HEK293 (cell line): ENCODE data around the gene ANXA10.

Experiments
- CTCF ChIA-PET: fragments of 350-600 bp; formaldehyde crosslinking; extraction: SDS; loops from one replicate; lab custom pipeline; 2021; ENCODE audit warnings: antibody characterized with exemption; lab: Yijun Ruan, JAX
- POLR2A ChIA-PET: fragments of 300-600 bp; formaldehyde crosslinking; extraction: SDS; loops from one replicate; lab custom pipeline; 2020; ENCODE audit warnings: antibody characterized with exemption, inconsistent platforms; lab: Yijun Ruan, JAX
- H3K27ac ChIP-seq: fragments of 200-500 bp; sonication (Bioruptor generic); 2 replicates; pipeline ENCODE4 v1.5.1; 2014; ENCODE audit warnings: low read depth, low read length, control low read depth, inconsistent platforms; ENCODE audit errors: extremely low read depth
- H3K36me3 ChIP-seq, 2 experiments: fragments of 200-500 bp in 1 of 2; sonication (Bioruptor generic) in 1 of 2; 1 replicate in 1 of 2; 2 replicates in 1 of 2; pipeline ENCODE4 v1.5.1; 2014 to 2017; ENCODE audit warnings: inconsistent platforms in 2 of 2, low read length in 2 of 2; ENCODE audit not compliant: control insufficient read depth in 2 of 2, insufficient read depth in 1 of 2
- H3K4me1 ChIP-seq: fragments of 200-500 bp; sonication (Bioruptor generic); 2 replicates; pipeline ENCODE4 v1.5.1; 2014; ENCODE audit warnings: mild to moderate bottlenecking, low read length, inconsistent platforms; ENCODE audit not compliant: control insufficient read depth, insufficient read depth
- H3K4me3 ChIP-seq: 2 replicates; pipeline ENCODE4 v1.5.1; 2011; ENCODE audit warnings: low read depth, mild to moderate bottlenecking, control low read depth, low read length, moderate library complexity
- H3K9me3 ChIP-seq: fragments of 200-500 bp; sonication (Bioruptor generic); 2 replicates; pipeline ENCODE4 v1.5.1; 2014; ENCODE audit warnings: low read depth, low read length, inconsistent platforms; ENCODE audit not compliant: control insufficient read depth, insufficient read depth
- IKZF3 ChIP-seq: fragments of 450-650 bp; IDR thresholded peaks from 2 replicates; pipeline ENCODE4 v1.5.0; 2018; ENCODE audit warnings: missing biosample characterization, mild to moderate bottlenecking, missing genetic modification characterization, moderate library complexity
- MEIS1 ChIP-seq: sonication (generic); formaldehyde crosslinking; IDR thresholded peaks from 2 replicates; pipeline ENCODE4 v1.8.1; 2022; ENCODE audit warnings: missing genetic modification reagents, mild to moderate bottlenecking, borderline replicate concordance
- TRIM28 ChIP-seq: IDR thresholded peaks from 2 replicates; pipeline ENCODE4 v1.6.1; 2011; ENCODE audit warnings: low read length, control low read depth, borderline replicate concordance
- TSHZ1 ChIP-seq: fragments of 450-650 bp; formaldehyde crosslinking; IDR thresholded peaks from 2 replicates; pipeline ENCODE4 v1.5.1; 2016; ENCODE audit warnings: missing biosample characterization, missing genetic modification characterization, borderline replicate concordance
- ZBTB17 ChIP-seq: fragments of 450-650 bp; formaldehyde crosslinking; IDR thresholded peaks from 2 replicates; pipeline ENCODE4 v1.5.1; 2016; ENCODE audit warnings: missing biosample characterization, missing genetic modification characterization
- ZBTB8A ChIP-seq: fragments of 450-650 bp; formaldehyde crosslinking; IDR thresholded peaks from 2 replicates; pipeline ENCODE4 v1.5.1; 2016; ENCODE audit warnings: missing biosample characterization, missing genetic modification characterization
- ZFP37 ChIP-seq: fragments of 450-650 bp; formaldehyde crosslinking; IDR thresholded peaks from 2 replicates; pipeline ENCODE4 v1.5.1; 2016; ENCODE audit warnings: missing biosample characterization, missing genetic modification characterization
- ZNF133 ChIP-seq: fragments of 450-650 bp; formaldehyde crosslinking; IDR thresholded peaks from 2 replicates; pipeline ENCODE4 v1.5.1; 2016; ENCODE audit warnings: missing biosample characterization, missing genetic modification characterization
- ZNF2 ChIP-seq: fragments of 450-650 bp; formaldehyde crosslinking; IDR thresholded peaks from 2 replicates; pipeline ENCODE4 v1.5.1; 2016; ENCODE audit warnings: missing biosample characterization, missing genetic modification characterization
- ZNF433 ChIP-seq: fragments of 450-650 bp; formaldehyde crosslinking; IDR thresholded peaks from 2 replicates; pipeline ENCODE4 v1.5.1; 2016; ENCODE audit warnings: missing biosample characterization, missing genetic modification characterization, low read depth
- ZNF610 ChIP-seq: fragments of 450-650 bp; formaldehyde crosslinking; IDR thresholded peaks from 2 replicates; pipeline ENCODE4 v1.5.1; 2016; ENCODE audit warnings: missing biosample characterization, missing genetic modification characterization, borderline replicate concordance
- ZNF701 ChIP-seq: fragments of 450-650 bp; formaldehyde crosslinking; IDR thresholded peaks from 2 replicates; pipeline ENCODE4 v1.5.1; 2016; ENCODE audit warnings: missing biosample characterization, missing genetic modification characterization
- ZNF768 ChIP-seq: fragments of 450-650 bp; formaldehyde crosslinking; IDR thresholded peaks from 2 replicates; pipeline ENCODE4 v1.5.1; 2018; ENCODE audit warnings: missing biosample characterization, mild to moderate bottlenecking, missing genetic modification characterization
- ZNF785 ChIP-seq: fragments of 450-650 bp; formaldehyde crosslinking; IDR thresholded peaks from 2 replicates; pipeline ENCODE4 v1.5.1; 2016; ENCODE audit warnings: missing biosample characterization, missing genetic modification characterization
- ZSCAN18 ChIP-seq: fragments of 450-650 bp; formaldehyde crosslinking; IDR thresholded peaks from 2 replicates; pipeline ENCODE4 v1.5.1; 2016; ENCODE audit warnings: missing biosample characterization, missing genetic modification characterization
- ZSCAN30 ChIP-seq: fragments of 450-650 bp; IDR thresholded peaks from 2 replicates; pipeline ENCODE4 v1.5.1; 2018; ENCODE audit warnings: missing biosample characterization, mild to moderate bottlenecking, missing genetic modification characterization, moderate library complexity
- TF ChIP-seq, protein P1 (sequence below): IDR thresholded peaks from 2 replicates; pipeline ENCODE4 v1.6.1; 2011; ENCODE audit warnings: mild to moderate bottlenecking, low read depth, low read length, borderline replicate concordance
- TF ChIP-seq, protein P2 (sequence below): fragments of 450-650 bp; formaldehyde crosslinking; IDR thresholded peaks from 2 replicates; pipeline ENCODE4 v1.5.1; 2016; ENCODE audit warnings: missing biosample characterization, missing genetic modification characterization

Gene ANXA10

GRCh38 chr4:168074861-168075260 lies 17.5 kb upstream of the ANXA10 start:
- POLR2A ChIA-PET, result no interaction called here

More at GRCh38 chr4:168074861-168075260, 17.5 kb upstream of the ANXA10 start:
- Histone ChIP-seq H3K36me3 (no peaks in the 10 kb centered on the region), H3K27ac (no peak overlapping the region), H3K9me3 (no peaks in the 10 kb centered on the region), H3K4me3 (no peak overlapping the region), H3K4me1 (no peaks in the 10 kb centered on the region)
- TF ChIP-seq ZNF2 (tag by site-specific recombination), result no peak
- no peak for TF ChIP-seq ZNF785 (tag by site-specific recombination)
- TF ChIP-seq ZNF768 (tag by site-specific recombination), result no peak
- TF ChIP-seq, protein P1, sequence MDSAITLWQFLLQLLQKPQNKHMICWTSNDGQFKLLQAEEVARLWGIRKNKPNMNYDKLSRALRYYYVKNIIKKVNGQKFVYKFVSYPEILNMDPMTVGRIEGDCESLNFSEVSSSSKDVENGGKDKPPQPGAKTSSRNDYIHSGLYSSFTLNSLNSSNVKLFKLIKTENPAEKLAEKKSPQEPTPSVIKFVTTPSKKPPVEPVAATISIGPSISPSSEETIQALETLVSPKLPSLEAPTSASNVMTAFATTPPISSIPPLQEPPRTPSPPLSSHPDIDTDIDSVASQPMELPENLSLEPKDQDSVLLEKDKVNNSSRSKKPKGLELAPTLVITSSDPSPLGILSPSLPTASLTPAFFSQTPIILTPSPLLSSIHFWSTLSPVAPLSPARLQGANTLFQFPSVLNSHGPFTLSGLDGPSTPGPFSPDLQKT, result no peak
- TF ChIP-seq MEIS1 (CRISPR knock-in tag), result no peak
- no peak for TF ChIP-seq TRIM28
- no peak for TF ChIP-seq ZFP37 (tag by site-specific recombination)
- TF ChIP-seq IKZF3, result no peak
- TF ChIP-seq ZSCAN30, result no peak
- TF ChIP-seq ZNF433 (tag by site-specific recombination), result no peak
- no peak for TF ChIP-seq ZSCAN18 (tag by site-specific recombination)
- no peak for TF ChIP-seq ZNF133 (tag by site-specific recombination)
- TF ChIP-seq ZNF701 (tag by site-specific recombination), result no peak
- no peak for TF ChIP-seq ZBTB17 (tag by site-specific recombination)
- TF ChIP-seq ZNF610 (tag by site-specific recombination), result no peak
- TF ChIP-seq TSHZ1 (tag by site-specific recombination), result no peak
- TF ChIP-seq ZBTB8A (tag by site-specific recombination), result no peak
- TF ChIP-seq, protein P2, sequence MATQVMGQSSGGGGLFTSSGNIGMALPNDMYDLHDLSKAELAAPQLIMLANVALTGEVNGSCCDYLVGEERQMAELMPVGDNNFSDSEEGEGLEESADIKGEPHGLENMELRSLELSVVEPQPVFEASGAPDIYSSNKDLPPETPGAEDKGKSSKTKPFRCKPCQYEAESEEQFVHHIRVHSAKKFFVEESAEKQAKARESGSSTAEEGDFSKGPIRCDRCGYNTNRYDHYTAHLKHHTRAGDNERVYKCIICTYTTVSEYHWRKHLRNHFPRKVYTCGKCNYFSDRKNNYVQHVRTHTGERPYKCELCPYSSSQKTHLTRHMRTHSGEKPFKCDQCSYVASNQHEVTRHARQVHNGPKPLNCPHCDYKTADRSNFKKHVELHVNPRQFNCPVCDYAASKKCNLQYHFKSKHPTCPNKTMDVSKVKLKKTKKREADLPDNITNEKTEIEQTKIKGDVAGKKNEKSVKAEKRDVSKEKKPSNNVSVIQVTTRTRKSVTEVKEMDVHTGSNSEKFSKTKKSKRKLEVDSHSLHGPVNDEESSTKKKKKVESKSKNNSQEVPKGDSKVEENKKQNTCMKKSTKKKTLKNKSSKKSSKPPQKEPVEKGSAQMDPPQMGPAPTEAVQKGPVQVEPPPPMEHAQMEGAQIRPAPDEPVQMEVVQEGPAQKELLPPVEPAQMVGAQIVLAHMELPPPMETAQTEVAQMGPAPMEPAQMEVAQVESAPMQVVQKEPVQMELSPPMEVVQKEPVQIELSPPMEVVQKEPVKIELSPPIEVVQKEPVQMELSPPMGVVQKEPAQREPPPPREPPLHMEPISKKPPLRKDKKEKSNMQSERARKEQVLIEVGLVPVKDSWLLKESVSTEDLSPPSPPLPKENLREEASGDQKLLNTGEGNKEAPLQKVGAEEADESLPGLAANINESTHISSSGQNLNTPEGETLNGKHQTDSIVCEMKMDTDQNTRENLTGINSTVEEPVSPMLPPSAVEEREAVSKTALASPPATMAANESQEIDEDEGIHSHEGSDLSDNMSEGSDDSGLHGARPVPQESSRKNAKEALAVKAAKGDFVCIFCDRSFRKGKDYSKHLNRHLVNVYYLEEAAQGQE (tag by site-specific recombination), result no peak
- CTCF ChIA-PET, result no interaction called here
